IMR-90 (cell line): ENCODE results near the gene ITIH6. TPM values are rescaled to one million over a fixed set of nuclear protein-coding genes. Genes with fewer than 3 reads are reported as not detected.

Experiments used
- ATAC-seq: fragments of 200-7000 bp; cut with Tn5 transposase; 2 replicates; pipeline ENCODE4 v1.9.1; 2020; ENCODE audit warnings: low read depth, mild to moderate bottlenecking, moderate library complexity
- BruUV-seq: library from RNA; stranded (reverse); fragments of 400-500 nt; replicated peaks from 2 replicates; lab custom pipeline; 2021; lab: Mats Ljungman, UMichigan
- CTCF ChIA-PET: fragments of 300-600 bp; formaldehyde crosslinking; extraction: SDS; loops from one replicate; lab custom pipeline; 2021; ENCODE audit warnings: antibody characterized with exemption; lab: Yijun Ruan, JAX
- POLR2A ChIA-PET: fragments of 300-600 bp; sonication (Branson Sonifier 250); formaldehyde crosslinking; loops from one replicate; lab custom pipeline; 2022; ENCODE audit warnings: antibody characterized with exemption; ENCODE audit not compliant: unreplicated experiment; lab: Charles Lee
- DNase-seq: peaks from one replicate; pipeline ENCODE4 v3.0.0; 2013
- H2AFZ ChIP-seq: replicated peaks from 2 replicates; pipeline ENCODE3; 2013; ENCODE audit warnings: low read length, mild to moderate bottlenecking; ENCODE audit not compliant: poor library complexity
- H2AK5ac ChIP-seq: 2 replicates; pipeline ENCODE4 v1.6.1; 2013; ENCODE audit warnings: low read depth, low read length, inconsistent platforms
- H2AK9ac ChIP-seq: replicated peaks from 2 replicates; pipeline ENCODE3; 2013; ENCODE audit warnings: mild to moderate bottlenecking, low read depth, low read length, moderate library complexity; ENCODE audit not compliant: poor library complexity
- H2BK120ac ChIP-seq: 2 replicates; pipeline ENCODE4 v1.6.1; 2013; ENCODE audit warnings: low read depth, low read length, inconsistent platforms
- H2BK15ac ChIP-seq: 3 replicates; pipeline ENCODE4 v1.6.1; 2013; ENCODE audit warnings: low read depth, low read length, inconsistent platforms
- H2BK20ac ChIP-seq: 2 replicates; pipeline ENCODE4 v1.6.1; 2013; ENCODE audit warnings: low read depth, mild to moderate bottlenecking, inconsistent platforms, low read length, moderate library complexity
- H2BK5ac ChIP-seq: 2 replicates; pipeline ENCODE4 v1.6.1; 2013; ENCODE audit warnings: mild to moderate bottlenecking, low read depth, low read length, inconsistent platforms; ENCODE audit not compliant: poor library complexity, severe bottlenecking
- H3K14ac ChIP-seq: replicated peaks from 2 replicates; pipeline ENCODE4 v1.6.1; 2013; ENCODE audit warnings: low read depth, low read length, inconsistent platforms
- H3K18ac ChIP-seq: 2 replicates; pipeline ENCODE4 v1.6.1; 2013; ENCODE audit warnings: low read depth, low read length, control low read depth
- H3K23ac ChIP-seq: 2 replicates; pipeline ENCODE4 v1.6.1; 2013; ENCODE audit warnings: low read depth, low read length, inconsistent platforms
- H3K27ac ChIP-seq: 2 replicates; pipeline ENCODE4 v1.5.1; 2013; ENCODE audit warnings: mild to moderate bottlenecking, control low read depth, low read length; ENCODE audit not compliant: insufficient read depth
- H3K27me3 ChIP-seq: 2 replicates; pipeline ENCODE4 v1.6.1; 2013; ENCODE audit warnings: low read length; ENCODE audit not compliant: control insufficient read depth, insufficient read depth
- H3K36me3 ChIP-seq: 2 replicates; pipeline ENCODE4 v1.6.1; 2013; ENCODE audit warnings: low read length, mixed read lengths; ENCODE audit not compliant: control insufficient read depth, insufficient read depth
- H3K4ac ChIP-seq: 2 replicates; pipeline ENCODE4 v1.6.1; 2013; ENCODE audit warnings: low read depth, low read length, inconsistent platforms
- H3K4me1 ChIP-seq: 2 replicates; pipeline ENCODE4 v1.6.1; 2013; ENCODE audit warnings: low read length, mixed read lengths; ENCODE audit not compliant: control insufficient read depth, insufficient read depth
- H3K4me2 ChIP-seq: 2 replicates; pipeline ENCODE4 v1.6.1; 2013; ENCODE audit warnings: low read depth, mild to moderate bottlenecking, control low read depth, low read length, moderate library complexity
- H3K4me3 ChIP-seq: 2 replicates; pipeline ENCODE4 v1.5.1; 2013; ENCODE audit warnings: low read depth, mild to moderate bottlenecking, control low read depth, low read length, moderate library complexity; ENCODE audit not compliant: insufficient read depth
- H3K56ac ChIP-seq: 2 replicates; pipeline ENCODE4 v1.6.1; 2013; ENCODE audit warnings: low read length, inconsistent platforms; ENCODE audit not compliant: insufficient read depth; ENCODE audit errors: extremely low read depth
- H3K79me1 ChIP-seq, 2 experiments: 2 replicates each; pipeline ENCODE4 v1.6.1; 2013; ENCODE audit warnings: low read length in 2 of 2, inconsistent platforms in 1 of 2, low read depth in 1 of 2
- H3K9ac ChIP-seq: 2 replicates; pipeline ENCODE4 v1.6.1; 2013; ENCODE audit warnings: low read depth, low read length, control low read depth
- H3K9me1 ChIP-seq: 2 replicates; pipeline ENCODE4 v1.6.1; 2013; ENCODE audit warnings: low read length, inconsistent platforms; ENCODE audit not compliant: insufficient read depth
- H3K9me3 ChIP-seq: 2 replicates; pipeline ENCODE4 v1.6.1; 2013; ENCODE audit warnings: low read length; ENCODE audit not compliant: control insufficient read depth, insufficient read depth
- H4K20me1 ChIP-seq: 2 replicates; pipeline ENCODE4 v1.6.1; 2013; ENCODE audit warnings: low read length, inconsistent platforms; ENCODE audit not compliant: insufficient read depth
- H4K5ac ChIP-seq: 2 replicates; pipeline ENCODE4 v1.6.1; 2013; ENCODE audit warnings: mild to moderate bottlenecking, low read depth, low read length, control low read depth
- H4K8ac ChIP-seq, 2 experiments: 2 replicates each; pipeline ENCODE4 v1.6.1; 2013; ENCODE audit warnings: low read depth in 2 of 2, low read length in 2 of 2, control low read depth in 1 of 2, inconsistent platforms in 1 of 2
- H4K91ac ChIP-seq: 2 replicates; pipeline ENCODE4 v1.6.1; 2013; ENCODE audit warnings: low read depth, low read length, inconsistent platforms; ENCODE audit not compliant: insufficient read depth
- BHLHE40 ChIP-seq: fragments of 150-350 bp; IDR thresholded peaks from 2 replicates; pipeline ENCODE4 v1.6.1; 2016; ENCODE audit warnings: mild to moderate bottlenecking, low read depth, low read length
- CEBPB ChIP-seq: IDR thresholded peaks from 2 replicates; pipeline ENCODE4 v1.6.1; 2012; ENCODE audit warnings: low read depth, low read length, improper control_type of control experiment
- CHD1 ChIP-seq: IDR thresholded peaks from 2 replicates; pipeline ENCODE4 v1.6.1; 2012; ENCODE audit warnings: low read depth, low read length, improper control_type of control experiment
- CTCF ChIP-seq: conservative IDR thresholded peaks from 2 replicates; pipeline ENCODE4 v1.5.1; 2012; ENCODE audit warnings: mild to moderate bottlenecking, low read depth, low read length, improper control_type of control experiment
- ELK1 ChIP-seq: fragments of 150-350 bp; IDR thresholded peaks from 2 replicates; pipeline ENCODE4 v1.6.1; 2016; ENCODE audit warnings: low read depth, mild to moderate bottlenecking, low read length, moderate library complexity, borderline replicate concordance
- FOS ChIP-seq: fragments of 150-350 bp; IDR thresholded peaks from 2 replicates; pipeline ENCODE4 v1.6.1; 2016; ENCODE audit warnings: low read depth, low read length
- MAFK ChIP-seq: IDR thresholded peaks from 2 replicates; pipeline ENCODE4 v1.6.1; 2012; ENCODE audit warnings: low read depth, low read length, improper control_type of control experiment
- MAZ ChIP-seq: IDR thresholded peaks from 2 replicates; pipeline ENCODE4 v1.6.1; 2012; ENCODE audit warnings: low read depth, mild to moderate bottlenecking, low read length, improper control_type of control experiment, moderate library complexity, borderline replicate concordance
- MXI1 ChIP-seq: IDR thresholded peaks from 2 replicates; pipeline ENCODE4 v1.6.1; 2012; ENCODE audit warnings: low read depth, mild to moderate bottlenecking, low read length, moderate library complexity, borderline replicate concordance
- NFE2L2 ChIP-seq: fragments of 150-350 bp; IDR thresholded peaks from 2 replicates; pipeline ENCODE4 v1.6.1; 2016; ENCODE audit warnings: low read depth, mild to moderate bottlenecking, low read length
- POLR2A ChIP-seq: IDR thresholded peaks from 2 replicates; pipeline ENCODE4 v1.6.1; 2012; ENCODE audit warnings: mild to moderate bottlenecking, low read depth, low read length
- RAD21 ChIP-seq: IDR thresholded peaks from 2 replicates; pipeline ENCODE4 v1.6.1; 2012; ENCODE audit warnings: low read length, improper control_type of control experiment
- RCOR1 ChIP-seq: IDR thresholded peaks from 2 replicates; pipeline ENCODE4 v1.6.1; 2012; ENCODE audit warnings: mild to moderate bottlenecking, low read length, improper control_type of control experiment; ENCODE audit not compliant: insufficient replicate concordance
- RFX5 ChIP-seq: IDR thresholded peaks from 2 replicates; pipeline ENCODE4 v1.8.0; 2012; ENCODE audit warnings: low read depth, mild to moderate bottlenecking, low read length, moderate library complexity
- SMC3 ChIP-seq: fragments of 150-350 bp; IDR thresholded peaks from 2 replicates; pipeline ENCODE4 v1.6.1; 2016; ENCODE audit warnings: low read depth, mild to moderate bottlenecking, antibody characterized with exemption, low read length, moderate library complexity
- USF2 ChIP-seq: fragments of 150-350 bp; IDR thresholded peaks from 2 replicates; pipeline ENCODE4 v1.6.1; 2017; ENCODE audit warnings: mild to moderate bottlenecking, antibody characterized with exemption, low read length, low read depth
- WGBS, 2 experiments: methylation state at CpG; one replicate each; pipeline versions ENCODE4 v1.1.5 to v1.1.7; 2013; ENCODE audit warnings: missing lambda C conversion rate in 2 of 2; ENCODE audit not compliant: insufficient read length in 1 of 2; ENCODE audit errors: extremely low coverage in 2 of 2; 5-methylcytosine and 5-hydroxymethylcytosine counted together
- dilution Hi-C: fragments of 300-500 bp; cut with HindIII; formaldehyde crosslinking; loops from one replicate; pipeline ENCODE4 v1.14.3; 2018; ENCODE audit warnings: low sequenced_read_pairs; ENCODE audit not compliant: unreplicated experiment
- in situ Hi-C: fragments of 300-500 bp; cut with MboI; formaldehyde crosslinking; loops from 3 replicates; pipeline ENCODE4 v1.14.3; 2019; ENCODE audit warnings: low sequenced_read_pairs, inconsistent platforms, mixed read lengths
- intact Hi-C: fragments of 100-400 bp; cut with micrococcal nuclease; formaldehyde crosslinking; loops from 2 replicates; pipeline ENCODE4 v1.10.0; 2022
- polyA plus RNA-seq, 3 experiments: library from polyadenylated mRNA; depleted of rRNA; stranded (reverse); fragments of >200 nt; gene quantifications; 2 replicates each; pipeline ENCODE4 v1.2.3, GENCODE V29; 2012; ENCODE audit warnings: low replicate concordance in 1 of 3
- total RNA-seq: library from RNA; depleted of rRNA; stranded (reverse); fragments of >200 nt; gene quantifications from 2 replicates; pipeline ENCODE4 v1.2.3, GENCODE V29; 2012

ITIH6 gene
- total and polyA plus RNA-seq, 2 of the 4 experiments (the other 2 are of a cell fraction): not detected

- Histone ChIP-seq H3K79me1 (no peaks in the 10 kb centered on the region), H4K20me1 (no peaks in the 10 kb centered on the region), H2AFZ (no peak overlapping the region), H3K4me3 (no peak overlapping the region), H2BK20ac (no peak overlapping the region), H3K9me3 (no peaks in the 10 kb centered on the region), H4K8ac (no peak overlapping the region), H3K4me1 (no peaks in the 10 kb centered on the region), H3K36me3 (no peaks in the 10 kb centered on the region), H3K27me3 (peaks cover 7% of the 10 kb centered on the region), H4K5ac (no peak overlapping the region), H3K14ac (no peak overlapping the region), H3K23ac (no peak overlapping the region), H3K9me1 (no peaks in the 10 kb centered on the region), H2AK5ac (no peak overlapping the region), H3K18ac (no peak overlapping the region), H3K56ac (no peak overlapping the region), H2BK5ac (no peak overlapping the region), H4K91ac (no peak overlapping the region), H3K9ac (no peak overlapping the region), H2BK15ac (no peak overlapping the region), H3K27ac (no peak overlapping the region), H2AK9ac (no peak overlapping the region), H3K4me2 (no peak overlapping the region), H2BK120ac (no peak overlapping the region), H3K4ac (no peak overlapping the region)
- no TSS peak for BruUV-seq
- POLR2A ChIA-PET: no interaction called here
- WGBS, 2 experiments: no CpG with 5 or more reads among the region's 1 CpG
- DNase-seq: no peak
- in situ Hi-C loops (no loop called here), intact Hi-C loops (no loop called here), dilution Hi-C loops (no loop called here)
- TF ChIP-seq POLR2A (no peak), MAFK (no peak), CEBPB (no peak), RCOR1 (no peak), ELK1 (no peak), MAZ (no peak), RAD21 (no peak), MXI1 (no peak), NFE2L2 (no peak), BHLHE40 (no peak), CHD1 (no peak), USF2 (no peak), CTCF (no peak), SMC3 (no peak), RFX5 (no peak), FOS (no peak)
- CTCF ChIA-PET: no interaction called here
- no peak for ATAC-seq
Measured at GRCh38 chrX:54842607-54843006, 44.6 kb upstream of the ITIH6 start.
